ENCODE results near the gene LOX.

LOX gene

GRCh38 chr5:122120493-122120892 lies 42.4 kb upstream of the LOX start:
- no peak for DNase-seq (ENCODE audit: low read depth in 2 of 2)
- TF ChIP-seq, protein P1, sequence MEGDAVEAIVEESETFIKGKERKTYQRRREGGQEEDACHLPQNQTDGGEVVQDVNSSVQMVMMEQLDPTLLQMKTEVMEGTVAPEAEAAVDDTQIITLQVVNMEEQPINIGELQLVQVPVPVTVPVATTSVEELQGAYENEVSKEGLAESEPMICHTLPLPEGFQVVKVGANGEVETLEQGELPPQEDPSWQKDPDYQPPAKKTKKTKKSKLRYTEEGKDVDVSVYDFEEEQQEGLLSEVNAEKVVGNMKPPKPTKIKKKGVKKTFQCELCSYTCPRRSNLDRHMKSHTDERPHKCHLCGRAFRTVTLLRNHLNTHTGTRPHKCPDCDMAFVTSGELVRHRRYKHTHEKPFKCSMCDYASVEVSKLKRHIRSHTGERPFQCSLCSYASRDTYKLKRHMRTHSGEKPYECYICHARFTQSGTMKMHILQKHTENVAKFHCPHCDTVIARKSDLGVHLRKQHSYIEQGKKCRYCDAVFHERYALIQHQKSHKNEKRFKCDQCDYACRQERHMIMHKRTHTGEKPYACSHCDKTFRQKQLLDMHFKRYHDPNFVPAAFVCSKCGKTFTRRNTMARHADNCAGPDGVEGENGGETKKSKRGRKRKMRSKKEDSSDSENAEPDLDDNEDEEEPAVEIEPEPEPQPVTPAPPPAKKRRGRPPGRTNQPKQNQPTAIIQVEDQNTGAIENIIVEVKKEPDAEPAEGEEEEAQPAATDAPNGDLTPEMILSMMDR (IDR thresholded peaks at IDR 0.05; ENCODE audit: low read depth, low read length), result no peak
- no peak overlapping the region for H3K4me3 ChIP-seq (replicated peaks in 1 of 2; ENCODE audit: low read depth in 2 of 2, low read length in 2 of 2)

DNA sequence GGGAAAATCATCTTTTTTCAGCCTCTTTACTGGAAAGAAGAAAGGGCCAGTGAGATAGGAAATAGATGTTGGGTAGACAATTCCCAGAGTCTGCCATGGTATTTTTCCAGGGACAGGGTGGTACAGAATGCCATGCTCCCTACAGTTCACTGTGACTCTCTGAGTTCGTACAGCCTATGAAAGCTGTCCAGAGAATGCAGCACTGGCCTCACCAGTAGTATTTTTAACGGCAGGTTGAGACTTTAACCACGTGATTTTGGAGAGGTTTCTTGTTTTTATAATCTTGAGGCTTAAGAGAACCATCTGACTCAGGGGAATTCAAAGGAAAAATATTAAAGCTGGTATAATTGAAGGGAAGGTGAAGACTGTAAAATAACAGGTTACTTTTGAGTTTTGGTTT lies 41.1 kb upstream of the LOX start:
- TF ChIP-seq, protein P1 (IDR thresholded peaks at IDR 0.05; ENCODE audit: low read depth, low read length), result no peak
- no peak overlapping the region for H3K4me3 ChIP-seq (replicated peaks in 1 of 2; ENCODE audit: low read depth in 2 of 2, low read length in 2 of 2)
- DNase-seq (ENCODE audit: low read depth in 2 of 2), result no peak

GRCh38 chr5:122118356-122118948 lies 40.4 kb upstream of the LOX start:
- TF ChIP-seq, protein P1 (IDR thresholded peaks at IDR 0.05; ENCODE audit: low read depth, low read length), result no peak
- no peak for DNase-seq (ENCODE audit: low read depth in 2 of 2)

GRCh38 chr5:122114501-122114900 lies 36.4 kb upstream of the LOX start:
- H3K4me3 ChIP-seq (replicated peaks in 1 of 2; ENCODE audit: low read depth in 2 of 2, low read length in 2 of 2), result no peak overlapping the region
- TF ChIP-seq, protein P1 (IDR thresholded peaks at IDR 0.05; ENCODE audit: low read depth, low read length), result no peak
- DNase-seq (ENCODE audit: low read depth in 2 of 2), result no peak

More at GRCh38 chr5:122118356-122118948, 40.4 kb upstream of the LOX start:
- H3K4me3 ChIP-seq (replicated peaks in 1 of 2; ENCODE audit: low read depth in 2 of 2, low read length in 2 of 2), result no peak overlapping the region

DNA sequence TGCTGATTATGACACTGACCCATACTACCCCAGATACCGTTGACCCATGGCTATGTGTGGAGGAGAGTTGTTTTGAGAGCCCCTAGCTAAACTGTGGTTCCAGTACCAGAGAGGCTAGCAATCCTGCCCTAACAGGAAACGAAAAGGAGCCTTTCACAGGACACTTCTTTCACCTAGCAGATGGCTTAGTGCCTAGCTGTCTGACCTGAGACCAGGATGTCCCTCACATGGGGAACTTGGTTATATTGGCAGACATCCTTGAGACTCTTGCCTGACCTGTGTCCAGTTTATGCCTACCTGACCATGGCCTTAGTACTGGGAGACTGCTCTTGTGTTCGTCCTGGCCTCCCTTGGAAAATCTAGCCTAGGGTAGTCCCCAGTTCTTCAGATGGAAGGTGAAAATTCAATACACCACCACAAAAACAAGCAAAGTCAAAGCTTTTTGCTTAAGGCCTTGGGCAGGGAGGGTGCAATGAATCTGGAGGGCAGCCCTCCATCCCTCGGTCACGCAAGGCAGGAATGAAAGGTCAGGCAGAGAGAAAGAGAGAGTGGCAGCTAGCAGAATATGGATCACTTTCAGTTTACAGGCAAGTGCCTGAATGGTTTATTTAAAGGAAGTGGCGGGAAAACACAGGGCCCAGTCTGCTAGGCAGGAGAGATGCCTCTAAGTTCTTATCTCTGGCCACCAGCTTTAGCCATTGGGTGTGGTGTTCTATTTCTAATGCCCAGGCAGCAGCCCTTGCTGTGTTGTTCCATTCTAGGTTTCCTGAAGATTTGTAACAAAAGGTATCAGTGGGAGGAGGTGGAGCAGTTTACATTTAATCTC lies 34.9 kb upstream of the LOX start:
- TF ChIP-seq, protein P1 (IDR thresholded peaks at IDR 0.05; ENCODE audit: low read depth, low read length), result no peak
- no peak overlapping the region for H3K4me3 ChIP-seq (replicated peaks in 1 of 2; ENCODE audit: low read depth in 2 of 2, low read length in 2 of 2)
- no peak for DNase-seq (ENCODE audit: low read depth in 2 of 2)

DNA sequence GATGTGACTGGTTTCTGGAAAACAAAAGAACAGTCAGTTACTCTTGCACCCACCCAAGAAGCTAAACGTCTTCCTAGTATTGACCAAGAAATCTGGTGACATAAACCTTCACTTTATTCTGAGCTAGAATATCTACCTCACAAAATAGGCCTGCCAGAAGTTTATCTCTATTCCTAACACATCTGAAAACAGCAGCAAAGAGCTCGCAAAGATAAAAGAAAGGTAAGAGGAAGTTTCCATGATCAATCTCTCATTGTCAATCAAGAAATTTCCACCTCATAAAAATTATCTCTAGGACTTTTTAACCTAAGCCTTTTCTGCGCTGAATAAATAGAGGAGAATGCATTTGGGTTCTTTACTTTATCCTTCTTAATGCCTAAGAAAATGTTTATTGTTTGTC lies 34.0 kb upstream of the LOX start:
- no peak for DNase-seq (ENCODE audit: low read depth in 2 of 2)
- TF ChIP-seq, protein P1 (IDR thresholded peaks at IDR 0.05; ENCODE audit: low read depth, low read length), result no peak
- no peak overlapping the region for H3K4me3 ChIP-seq (replicated peaks in 1 of 2; ENCODE audit: low read depth in 2 of 2, low read length in 2 of 2)

All from cardiac fibroblast (primary cell).